Esophagus muscularis mucosa (tissue), 4 donors: Measurements from ENCODE around the gene KRT12. TPM values are rescaled to one million over a fixed set of nuclear protein-coding genes. Genes with fewer than 3 reads are reported as not detected.

Experiments used
- DNase-seq: peaks from one replicate; pipeline ENCODE4 v3.0.0-alpha.2; 2017; ENCODE audit errors: extremely low spot score
- H3K27ac ChIP-seq, 4 donors: fragments of 200-600 bp; sonication (generic); replicated peaks in 1 of 4; 1 replicate in 3 of 4; 2 replicates in 1 of 4; pipeline ENCODE4 v1.5.1; 2016 to 2019; ENCODE audit warnings: mild to moderate bottlenecking in 1 of 4
- H3K27me3 ChIP-seq, 4 donors: fragments of 200-600 bp; sonication (generic); one replicate each; pipeline versions ENCODE4 v1.5.1 to v1.6.0; 2016 to 2019
- H3K36me3 ChIP-seq, 4 donors: fragments of 200-600 bp; sonication (generic); one replicate each; pipeline ENCODE4 v1.5.1; 2016 to 2019
- H3K4me1 ChIP-seq, 4 donors: fragments of 200-600 bp; sonication (generic); one replicate each; pipeline ENCODE4 v1.5.1; 2016 to 2019
- H3K4me3 ChIP-seq, 4 donors: fragments of 200-600 bp; sonication (generic); 1 replicate in 2 of 4; 2 replicates in 2 of 4; pipeline ENCODE4 v1.5.1; 2016 to 2019; ENCODE audit warnings: mild to moderate bottlenecking in 4 of 4, moderate library complexity in 1 of 4
- H3K9me3 ChIP-seq, 4 donors: fragments of 200-600 bp; sonication (generic); 1 replicate in 3 of 4; 2 replicates in 1 of 4; pipeline ENCODE4 v1.5.1; 2016 to 2019
- EP300 ChIP-seq: sonication (generic); formaldehyde crosslinking; IDR thresholded peaks from one replicate; pipeline ENCODE4 v1.6.1; 2017; ENCODE audit warnings: antibody characterized with exemption
- POLR2A ChIP-seq: fragments of 450-650 bp; IDR thresholded peaks from one replicate; pipeline ENCODE4 v1.6.1; 2017; ENCODE audit warnings: antibody characterized with exemption, moderate library complexity, mild to moderate bottlenecking, low read depth
- POLR2AphosphoS5 ChIP-seq, 2 donors: sonication (generic); formaldehyde crosslinking; IDR thresholded peaks; one replicate each; pipeline ENCODE4 v1.6.1; 2017; ENCODE audit warnings: antibody characterized with exemption in 2 of 2
- WGBS: methylation state at CpG from one replicate; pipeline ENCODE4 v1.1.5; 2018; 5-methylcytosine and 5-hydroxymethylcytosine counted together
- intact Hi-C: fragments of 100-400 bp; cut with DNase I; formaldehyde crosslinking; loops from one replicate; pipeline ENCODE4 v1.15.1; 2023
- total RNA-seq, 4 donors: library from RNA; depleted of rRNA; stranded (reverse); fragments of >200 nt; gene quantifications; one replicate each; pipeline versions ENCODE4 v1.1.0 to v1.2.1, GENCODE V29; 2016
- TF ChIP-seq, protein P1 (sequence below), 3 experiments: fragments of 200-600 bp in 2 of 3; fragments of 450-650 bp in 1 of 3; sonication (generic) in 2 of 3; IDR thresholded peaks; one replicate each; pipeline ENCODE4 v1.5.1; 2017 to 2019; ENCODE audit warnings: antibody characterized with exemption in 3 of 3, mild to moderate bottlenecking in 2 of 3, moderate library complexity in 1 of 3

KRT12 gene
- total RNA-seq, 4 donors from 2014 or later, result not detected

DNA sequence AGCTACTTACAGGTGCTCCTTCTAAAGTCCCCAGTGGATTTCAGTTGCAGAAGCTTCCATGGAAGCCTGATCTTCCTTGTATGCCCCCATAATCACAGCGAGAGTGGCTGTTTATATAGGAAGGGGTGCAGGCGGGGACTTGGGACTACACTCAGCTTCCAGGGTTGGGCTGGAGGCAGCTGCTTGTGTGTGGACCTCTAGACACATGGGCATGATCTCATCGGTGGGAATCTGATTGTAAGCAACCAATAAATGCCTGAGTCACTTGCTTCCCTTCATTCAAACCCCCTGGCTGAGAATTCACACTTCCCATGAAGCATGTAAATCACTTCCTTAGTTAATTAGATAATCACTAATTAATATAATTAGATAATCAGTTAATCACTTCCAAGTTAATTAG, 19.1 kb upstream of the KRT12 start:
- intact Hi-C loops, result no loop called here
- WGBS, result 64% methylated on average over 3 of the region's 3 CpGs
- Histone ChIP-seq H3K27me3 (peaks cover 0 to 25% (median 3%) of the 10 kb centered on the region in 4 donors), H3K27ac (no peak overlapping the region), H3K9me3 (no peaks in the 10 kb centered on the region), H3K4me3 (no peak overlapping the region), H3K36me3 (no peaks in the 10 kb centered on the region), H3K4me1 (no peaks in the 10 kb centered on the region)
- TF ChIP-seq POLR2A (no peak), POLR2AphosphoS5 (IDR thresholded peaks at IDR 0.05) (no peak), EP300 (no peak)
- TF ChIP-seq, protein P1, sequence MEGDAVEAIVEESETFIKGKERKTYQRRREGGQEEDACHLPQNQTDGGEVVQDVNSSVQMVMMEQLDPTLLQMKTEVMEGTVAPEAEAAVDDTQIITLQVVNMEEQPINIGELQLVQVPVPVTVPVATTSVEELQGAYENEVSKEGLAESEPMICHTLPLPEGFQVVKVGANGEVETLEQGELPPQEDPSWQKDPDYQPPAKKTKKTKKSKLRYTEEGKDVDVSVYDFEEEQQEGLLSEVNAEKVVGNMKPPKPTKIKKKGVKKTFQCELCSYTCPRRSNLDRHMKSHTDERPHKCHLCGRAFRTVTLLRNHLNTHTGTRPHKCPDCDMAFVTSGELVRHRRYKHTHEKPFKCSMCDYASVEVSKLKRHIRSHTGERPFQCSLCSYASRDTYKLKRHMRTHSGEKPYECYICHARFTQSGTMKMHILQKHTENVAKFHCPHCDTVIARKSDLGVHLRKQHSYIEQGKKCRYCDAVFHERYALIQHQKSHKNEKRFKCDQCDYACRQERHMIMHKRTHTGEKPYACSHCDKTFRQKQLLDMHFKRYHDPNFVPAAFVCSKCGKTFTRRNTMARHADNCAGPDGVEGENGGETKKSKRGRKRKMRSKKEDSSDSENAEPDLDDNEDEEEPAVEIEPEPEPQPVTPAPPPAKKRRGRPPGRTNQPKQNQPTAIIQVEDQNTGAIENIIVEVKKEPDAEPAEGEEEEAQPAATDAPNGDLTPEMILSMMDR (IDR thresholded peaks at IDR 0.05), result no peak
- no peak for DNase-seq

DNA sequence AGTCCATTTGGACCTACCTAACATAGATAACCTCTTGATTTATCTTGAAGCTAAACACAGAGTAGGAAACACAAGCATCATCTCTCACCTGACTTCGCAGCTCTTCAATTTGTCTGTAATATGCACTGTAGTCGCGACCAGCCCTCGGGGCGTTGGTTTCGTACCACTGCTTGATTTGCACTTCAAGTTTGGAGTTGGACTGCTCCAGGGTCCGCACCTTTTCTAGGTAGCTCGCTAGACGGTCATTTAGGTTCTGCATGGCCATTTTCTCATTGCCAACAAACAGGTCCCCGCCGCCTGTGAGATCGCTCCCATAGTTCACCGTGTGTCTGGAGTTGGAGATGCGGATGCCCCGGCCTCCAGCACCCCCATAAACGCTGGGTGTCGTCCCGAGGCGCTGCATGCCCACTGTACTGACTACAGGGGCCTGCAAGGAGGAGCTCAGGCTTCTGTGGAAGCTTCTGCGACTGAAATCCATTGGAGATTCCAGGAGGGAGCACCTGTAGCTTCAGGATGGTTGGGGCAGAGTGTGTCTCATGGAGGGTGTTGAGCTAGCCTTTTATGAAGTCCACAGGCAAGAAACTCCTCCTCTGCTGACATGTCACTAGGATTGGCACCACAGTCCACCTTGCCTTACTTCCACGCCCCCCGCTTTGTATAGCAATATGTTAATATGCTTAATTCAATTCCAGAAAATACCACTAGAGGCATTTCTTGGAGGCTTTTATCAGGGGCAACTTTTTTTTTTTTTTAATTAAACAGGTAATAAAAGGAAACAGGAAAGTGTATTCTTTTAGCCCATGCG, 17.9 kb upstream of the KRT12 start, which contains the start of gene KRT20:
TSS of gene KRT20 (minus strand) at position 535 of the 805 bp plus-strand sequence. CDS start at position 478, 57 bp downstream.
- TF ChIP-seq, protein P1 (IDR thresholded peaks at IDR 0.05), result no peak
- TF ChIP-seq POLR2AphosphoS5 (IDR thresholded peaks at IDR 0.05), result no peak
- TF ChIP-seq POLR2A, result no peak
- no peak for TF ChIP-seq EP300
- no peaks in the 10 kb centered on the region for H3K36me3 ChIP-seq
- intact Hi-C loops, result no loop called here
- no peaks in the 10 kb centered on the region for H3K9me3 ChIP-seq
- peaks cover 0 to 24% (median 3%) of the 10 kb centered on the region in 4 donors for H3K27me3 ChIP-seq
- DNase-seq, result no peak
- H3K4me3 ChIP-seq, result no peak within 1 kb of the TSS
- H3K4me1 ChIP-seq, result no peaks in the 10 kb centered on the region
- H3K27ac ChIP-seq, result no peak within 1 kb of the TSS
- 87% methylated on average over 22 of the region's 23 CpGs for WGBS

DNA sequence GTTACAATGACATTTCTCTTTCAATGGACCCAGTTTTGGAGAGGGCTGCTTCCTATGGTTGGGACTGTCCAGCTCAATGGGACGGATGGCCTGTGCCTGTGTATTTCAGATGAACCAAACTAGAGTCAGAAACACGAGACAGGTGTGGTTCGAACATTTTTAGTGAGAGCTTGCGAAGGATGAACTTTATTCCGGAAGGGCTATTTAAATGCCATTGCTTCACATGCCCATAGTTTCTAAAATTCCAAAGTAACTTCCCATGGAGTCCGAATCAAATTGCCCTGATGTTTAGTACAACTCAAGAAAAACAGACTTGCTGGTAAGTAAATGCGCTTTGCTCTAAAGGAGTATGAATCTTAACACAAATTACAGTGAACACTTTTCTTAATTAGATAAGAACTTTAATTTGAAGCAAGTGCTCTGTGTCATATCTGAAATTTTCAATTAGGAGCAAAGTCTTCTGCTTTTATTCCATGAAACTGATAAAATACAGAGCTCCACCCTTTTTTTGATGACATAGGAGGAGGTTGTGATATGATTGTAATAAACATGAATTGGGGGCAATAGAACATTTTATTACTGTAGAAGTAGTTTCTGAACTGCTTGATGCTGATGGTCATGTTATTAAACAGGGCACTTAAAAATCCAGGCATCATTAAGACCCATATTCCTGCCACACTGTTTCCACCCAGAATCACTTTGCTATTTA, 16.8 kb upstream of the KRT12 start:
- no peak overlapping the region for H3K4me3 ChIP-seq
- no peaks in the 10 kb centered on the region for H3K9me3 ChIP-seq
- no peak for DNase-seq
- TF ChIP-seq POLR2A (no peak), EP300 (no peak), POLR2AphosphoS5 (IDR thresholded peaks at IDR 0.05) (no peak)
- TF ChIP-seq, protein P1 (IDR thresholded peaks at IDR 0.05), result no peak
- peaks cover 0 to 14% (median 0%) of the 10 kb centered on the region in 4 donors for H3K27me3 ChIP-seq
- no peak overlapping the region for H3K27ac ChIP-seq
- no peaks in the 10 kb centered on the region for H3K36me3 ChIP-seq
- no peaks in the 10 kb centered on the region for H3K4me1 ChIP-seq
- 91% methylated on average over 7 of the region's 7 CpGs for WGBS
- intact Hi-C loops, result no loop called here

DNA sequence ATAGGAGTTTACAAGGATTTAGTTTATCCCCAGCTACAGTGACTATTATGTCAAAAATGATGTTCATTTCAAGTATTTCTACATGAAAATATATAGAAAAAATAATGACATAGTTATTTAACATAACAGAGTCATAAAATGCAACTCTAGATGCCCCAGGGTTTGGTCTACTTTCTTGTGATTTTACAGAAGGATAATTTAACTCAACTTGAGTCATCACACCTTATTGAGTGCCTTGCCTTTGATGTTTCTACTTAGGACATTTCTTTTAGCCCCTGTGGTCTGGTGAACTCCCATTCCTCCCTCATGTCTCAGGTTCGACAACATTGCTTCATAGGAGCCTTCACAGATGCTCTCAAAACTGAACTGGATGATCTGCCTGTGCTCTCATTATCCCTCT, 16.0 kb upstream of the KRT12 start:
- WGBS, result 92% methylated on average over 1 of the region's 1 CpG
- H3K4me1 ChIP-seq, result no peaks in the 10 kb centered on the region
- intact Hi-C loops, result no loop called here
- TF ChIP-seq, protein P1 (IDR thresholded peaks at IDR 0.05), result no peak
- TF ChIP-seq POLR2A (no peak), POLR2AphosphoS5 (IDR thresholded peaks at IDR 0.05) (no peak), EP300 (no peak)
- no peaks in the 10 kb centered on the region for H3K36me3 ChIP-seq
- no peak overlapping the region for H3K27ac ChIP-seq
- no peak for DNase-seq
- H3K9me3 ChIP-seq, result no peaks in the 10 kb centered on the region
- H3K27me3 ChIP-seq, result peaks cover 0 to 14% (median 0%) of the 10 kb centered on the region in 4 donors
- no peak overlapping the region for H3K4me3 ChIP-seq
